Measurements from ENCODE around the gene AK8.

The AK8 gene

GRCh38 chr9:132875159-132875558 lies 2.9 kb downstream of the AK8 start:
- no peaks in the 10 kb centered on the region for H3K9me2 ChIP-seq (ENCODE audit: low read depth, low read length)
- no peak overlapping the region for H3K4me2 ChIP-seq (ENCODE audit: low read length)
- H3F3A ChIP-seq (ENCODE audit: insufficient read depth, low read length) = no peaks in the 10 kb centered on the region
- H3K4me1 ChIP-seq (ENCODE audit: insufficient read depth, low read length, severe bottlenecking) = peaks cover 18% of the 10 kb centered on the region
- H3K36me3 ChIP-seq (ENCODE audit: insufficient read depth, low read length) = no peaks in the 10 kb centered on the region
- H4K20me1 ChIP-seq (ENCODE audit: insufficient read depth, low read length) = no peaks in the 10 kb centered on the region
- H3K27me3 ChIP-seq (ENCODE audit: insufficient read depth, low read length) = no peaks in the 10 kb centered on the region
- no peak overlapping the region for H3K27ac ChIP-seq (ENCODE audit: low read depth, low read length, poor library complexity, severe bottlenecking)
- TF ChIP-seq CTCF (IDR thresholded peaks at IDR 0.05; ENCODE audit: low read length) = no peak
- no peak for TF ChIP-seq EZH2 (IDR thresholded peaks at IDR 0.05; ENCODE audit: borderline replicate concordance, low read length)
- H3K9ac ChIP-seq (ENCODE audit: low read length) = no peak overlapping the region
- H3K4me3 ChIP-seq (ENCODE audit: low read depth, low read length, poor library complexity, severe bottlenecking) = no peak overlapping the region
- no peak overlapping the region for H2AFZ ChIP-seq (ENCODE audit: low read length)
- no peaks in the 10 kb centered on the region for H3K9me3 ChIP-seq (ENCODE audit: low read length)
- no peaks in the 10 kb centered on the region for H3K79me2 ChIP-seq (ENCODE audit: insufficient read depth, low read length)

GRCh38 chr9:132873403-132873802 lies 4.7 kb downstream of the AK8 start:
- Histone ChIP-seq H4K20me1 (ENCODE audit: insufficient read depth, low read length) (no peaks in the 10 kb centered on the region), H2AFZ (ENCODE audit: low read length) (no peak overlapping the region)
- TF ChIP-seq CTCF (IDR thresholded peaks at IDR 0.05; ENCODE audit: low read length) (no peak), EZH2 (IDR thresholded peaks at IDR 0.05; ENCODE audit: borderline replicate concordance, low read length) (no peak)

GRCh38 chr9:132869266-132869665 lies 8.8 kb downstream of the AK8 start:
- Histone ChIP-seq H3K4me2 (ENCODE audit: low read length) (no peak overlapping the region), H3K9me2 (ENCODE audit: low read depth, low read length) (no peaks in the 10 kb centered on the region), H3K9ac (ENCODE audit: low read length) (no peak overlapping the region), H3K4me1 (ENCODE audit: insufficient read depth, low read length, severe bottlenecking) (no peaks in the 10 kb centered on the region), H3K27me3 (ENCODE audit: insufficient read depth, low read length) (no peaks in the 10 kb centered on the region), H3K36me3 (ENCODE audit: insufficient read depth, low read length) (no peaks in the 10 kb centered on the region), H3K9me3 (ENCODE audit: low read length) (no peaks in the 10 kb centered on the region), H3K4me3 (ENCODE audit: low read depth, low read length, poor library complexity, severe bottlenecking) (no peak overlapping the region), H3F3A (ENCODE audit: insufficient read depth, low read length) (no peaks in the 10 kb centered on the region), H2AFZ (ENCODE audit: low read length) (no peak overlapping the region), H3K27ac (ENCODE audit: low read depth, low read length, poor library complexity, severe bottlenecking) (no peak overlapping the region), H4K20me1 (ENCODE audit: insufficient read depth, low read length) (no peaks in the 10 kb centered on the region), H3K79me2 (ENCODE audit: insufficient read depth, low read length) (no peaks in the 10 kb centered on the region)
- no peak for TF ChIP-seq EZH2 (IDR thresholded peaks at IDR 0.05; ENCODE audit: borderline replicate concordance, low read length)
- TF ChIP-seq CTCF (IDR thresholded peaks at IDR 0.05; ENCODE audit: low read length) = no peak

More at GRCh38 chr9:132873403-132873802, 4.7 kb downstream of the AK8 start:
- no peak overlapping the region for H3K4me2 ChIP-seq (ENCODE audit: low read length)
- H3K4me3 ChIP-seq (ENCODE audit: low read depth, low read length, poor library complexity, severe bottlenecking) = no peak overlapping the region
- H3K9ac ChIP-seq (ENCODE audit: low read length) = no peak overlapping the region
- H3K9me2 ChIP-seq (ENCODE audit: low read depth, low read length) = no peaks in the 10 kb centered on the region
- no peaks in the 10 kb centered on the region for H3K79me2 ChIP-seq (ENCODE audit: insufficient read depth, low read length)
- no peaks in the 10 kb centered on the region for H3K9me3 ChIP-seq (ENCODE audit: low read length)
- H3K27ac ChIP-seq (ENCODE audit: low read depth, low read length, poor library complexity, severe bottlenecking) = no peak overlapping the region
- no peaks in the 10 kb centered on the region for H3K36me3 ChIP-seq (ENCODE audit: insufficient read depth, low read length)
- H3F3A ChIP-seq (ENCODE audit: insufficient read depth, low read length) = no peaks in the 10 kb centered on the region
- H3K27me3 ChIP-seq (ENCODE audit: insufficient read depth, low read length) = no peaks in the 10 kb centered on the region
- H3K4me1 ChIP-seq (ENCODE audit: insufficient read depth, low read length, severe bottlenecking) = peaks cover 5% of the 10 kb centered on the region

Data from OCI-LY1 (cell line).